ENCODE results near the gene CCL7. TPM values are rescaled to one million over a fixed set of nuclear protein-coding genes. Genes with fewer than 3 reads are reported as not detected.
A peak's percentile ranks its signal among the peaks of the same experiment; 100 is the strongest.

Gene CCL7
- total RNA-seq, 4 donors from 2014 or later: 1.9 to 3.5 TPM; not detected in 2

DNA sequence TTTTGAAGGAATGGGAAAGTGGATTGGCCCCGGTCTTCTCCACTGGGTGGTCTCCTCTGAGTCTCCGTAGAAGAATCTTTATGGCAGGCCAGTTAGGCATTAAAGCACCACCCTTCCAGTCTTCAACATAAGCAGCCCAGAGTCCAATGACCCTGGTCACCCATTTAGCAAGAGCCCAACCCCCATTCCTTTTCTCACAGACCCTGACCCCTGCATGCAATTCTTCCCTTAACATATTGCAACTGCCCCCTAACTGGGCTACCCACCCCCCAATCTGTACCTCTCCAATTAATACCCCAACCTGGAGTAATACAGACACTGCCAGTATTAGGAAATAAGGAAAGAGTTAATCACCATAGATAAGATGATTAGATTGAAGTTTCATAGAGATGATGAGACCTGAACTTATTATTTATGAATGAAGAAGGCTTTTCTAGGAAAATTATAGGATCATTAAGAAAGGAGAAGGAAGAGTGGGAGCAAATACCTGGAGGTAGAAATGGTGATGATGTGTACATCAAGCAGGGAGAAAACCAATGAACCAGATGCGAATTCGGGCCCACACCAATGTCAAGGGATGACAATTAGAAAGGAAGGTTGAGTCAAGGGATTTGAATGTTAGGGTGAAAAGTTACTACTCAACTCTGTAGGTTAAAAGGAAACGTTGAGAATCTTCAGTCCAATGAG, 12.6 kb upstream of the CCL7 start:
- TF ChIP-seq, protein P1, sequence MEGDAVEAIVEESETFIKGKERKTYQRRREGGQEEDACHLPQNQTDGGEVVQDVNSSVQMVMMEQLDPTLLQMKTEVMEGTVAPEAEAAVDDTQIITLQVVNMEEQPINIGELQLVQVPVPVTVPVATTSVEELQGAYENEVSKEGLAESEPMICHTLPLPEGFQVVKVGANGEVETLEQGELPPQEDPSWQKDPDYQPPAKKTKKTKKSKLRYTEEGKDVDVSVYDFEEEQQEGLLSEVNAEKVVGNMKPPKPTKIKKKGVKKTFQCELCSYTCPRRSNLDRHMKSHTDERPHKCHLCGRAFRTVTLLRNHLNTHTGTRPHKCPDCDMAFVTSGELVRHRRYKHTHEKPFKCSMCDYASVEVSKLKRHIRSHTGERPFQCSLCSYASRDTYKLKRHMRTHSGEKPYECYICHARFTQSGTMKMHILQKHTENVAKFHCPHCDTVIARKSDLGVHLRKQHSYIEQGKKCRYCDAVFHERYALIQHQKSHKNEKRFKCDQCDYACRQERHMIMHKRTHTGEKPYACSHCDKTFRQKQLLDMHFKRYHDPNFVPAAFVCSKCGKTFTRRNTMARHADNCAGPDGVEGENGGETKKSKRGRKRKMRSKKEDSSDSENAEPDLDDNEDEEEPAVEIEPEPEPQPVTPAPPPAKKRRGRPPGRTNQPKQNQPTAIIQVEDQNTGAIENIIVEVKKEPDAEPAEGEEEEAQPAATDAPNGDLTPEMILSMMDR (IDR thresholded peaks at IDR 0.05): no peak
- ATAC-seq (ENCODE audit: low FRiP score): no peak
- no peak for DNase-seq (ENCODE audit: low spot score)

DNA sequence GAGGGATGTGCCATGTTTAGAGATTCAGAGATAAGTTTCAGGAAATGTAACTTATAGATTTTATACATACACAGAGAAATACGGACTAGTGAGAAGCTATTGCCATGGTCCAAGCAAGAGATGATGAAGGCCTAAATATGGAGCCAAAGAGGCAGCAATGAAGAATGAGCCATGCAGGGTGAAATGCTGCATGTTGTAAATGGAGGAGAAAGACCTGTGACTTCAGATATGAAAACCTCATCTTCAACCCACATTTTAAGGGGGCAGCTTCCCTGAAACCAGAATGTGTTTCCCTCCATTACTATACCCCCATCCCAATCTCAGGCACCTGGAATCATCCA, 12.1 kb upstream of the CCL7 start:
- TF ChIP-seq, protein P1 (IDR thresholded peaks at IDR 0.05): no peak
- DNase-seq (ENCODE audit: low spot score): no peak
- ATAC-seq (ENCODE audit: low FRiP score): no peak

- DNase-seq (ENCODE audit: low spot score): no peak
- peak; percentile 35 for ATAC-seq (ENCODE audit: low FRiP score)
- TF ChIP-seq, protein P1 (IDR thresholded peaks at IDR 0.05): no peak
Observed at GRCh38 chr17:34259146-34259545, 10.9 kb upstream of the CCL7 start.

DNA sequence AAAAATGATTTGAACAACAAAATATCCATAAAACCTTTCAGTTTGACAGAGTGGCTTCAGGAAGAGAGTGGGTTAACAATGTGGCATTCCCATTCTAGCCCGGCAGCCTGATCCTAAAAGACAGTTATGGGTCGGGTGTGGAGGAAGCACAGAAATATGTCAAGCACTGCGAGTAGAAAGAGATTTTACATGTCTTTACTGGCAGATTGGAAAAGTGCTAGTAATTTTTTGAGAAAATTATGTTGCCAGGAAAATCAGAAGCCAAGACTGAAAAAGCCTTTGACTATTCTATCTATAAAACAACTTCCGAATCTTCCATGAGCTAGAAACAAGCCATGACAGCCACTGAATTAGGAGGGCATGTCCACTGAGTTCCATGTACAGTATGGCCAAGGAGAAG, 9.2 kb upstream of the CCL7 start:
- DNase-seq (ENCODE audit: low spot score) (no peak), ATAC-seq (ENCODE audit: low FRiP score) (no peak)
- TF ChIP-seq, protein P1 (IDR thresholded peaks at IDR 0.05): no peak

GRCh38 chr17:34261568-34262337, 8.3 kb upstream of the CCL7 start:
- TF ChIP-seq, protein P1 (IDR thresholded peaks at IDR 0.05): no peak
- no peak for ATAC-seq (ENCODE audit: low FRiP score)
- no peak for DNase-seq (ENCODE audit: low spot score)

GRCh38 chr17:34265711-34266110, 4.3 kb upstream of the CCL7 start:
- TF ChIP-seq, protein P1 (IDR thresholded peaks at IDR 0.05): no peak
- DNase-seq (ENCODE audit: low spot score) (no peak), ATAC-seq (ENCODE audit: low FRiP score) (peak; percentile 32)

- no peak for ATAC-seq (ENCODE audit: low FRiP score)
- DNase-seq (ENCODE audit: low spot score): no peak
- TF ChIP-seq, protein P1 (IDR thresholded peaks at IDR 0.05): no peak
Observed at GRCh38 chr17:34275881-34276280, 5.9 kb downstream of the CCL7 start.
